Activated CD8-positive, alpha-beta T cell treated with anti-CD3 and anti-CD28 coated beads for 36 hours (primary cell): ENCODE measurements around the gene PHF11. TPM values are rescaled to one million over a fixed set of nuclear protein-coding genes. Genes with fewer than 3 reads are reported as not detected.

Experiments used
- ATAC-seq: fragments of 200-7000 bp; cut with Tn5 transposase; one replicate; pipeline ENCODE4 v1.10.0; 2021; ENCODE audit warnings: mild to moderate bottlenecking, moderate library complexity
- CTCF ChIA-PET: fragments of 350-600 bp; sonication (Branson Sonifier 250); formaldehyde crosslinking; loops from one replicate; lab custom pipeline; 2021; ENCODE audit warnings: antibody characterized with exemption; lab: Charles Lee
- POLR2A ChIA-PET: fragments of 350-600 bp; sonication (Branson Sonifier 250); formaldehyde crosslinking; loops from one replicate; lab custom pipeline; 2021; ENCODE audit warnings: antibody characterized with exemption; lab: Charles Lee
- DNase-seq: peaks from one replicate; pipeline ENCODE4 v3.0.0-alpha.2; 2020
- H3K27ac Mint-ChIP-seq: one replicate; pipeline ENCODE4 v1.8.0; 2021; ENCODE audit warnings: mild to moderate bottlenecking, mixed read lengths
- H3K27me3 Mint-ChIP-seq: one replicate; pipeline ENCODE4 v1.8.0; 2021; ENCODE audit warnings: mixed read lengths
- H3K36me3 Mint-ChIP-seq: one replicate; pipeline ENCODE4 v1.8.0; 2021; ENCODE audit warnings: low read depth, mixed read lengths
- H3K4me1 Mint-ChIP-seq: one replicate; pipeline ENCODE4 v1.8.0; 2021; ENCODE audit warnings: low read depth, mixed read lengths
- H3K4me3 Mint-ChIP-seq: one replicate; pipeline ENCODE4 v1.8.0; 2021; ENCODE audit warnings: mild to moderate bottlenecking, moderate library complexity, mixed read lengths
- H3K9me3 Mint-ChIP-seq: one replicate; pipeline ENCODE4 v1.8.0; 2021; ENCODE audit warnings: mixed read lengths
- intact Hi-C: fragments of 100-400 bp; cut with micrococcal nuclease; formaldehyde crosslinking; loops from one replicate; pipeline ENCODE4 v1.10.0; 2022
- total RNA-seq, 2 experiments: library from RNA; stranded (reverse); gene quantifications; one replicate each; pipeline ENCODE4 v1.2.3, GENCODE V29; 2021
- TF ChIP-seq, protein P1 (sequence below): fragments of 200-600 bp; IDR thresholded peaks from one replicate; pipeline ENCODE4 v1.8.0; 2022; ENCODE audit warnings: antibody characterized with exemption, mild to moderate bottlenecking

PHF11 gene
- total RNA-seq, 2 experiments from 2014 or later, result 59.3 to 62.6 TPM

DNA sequence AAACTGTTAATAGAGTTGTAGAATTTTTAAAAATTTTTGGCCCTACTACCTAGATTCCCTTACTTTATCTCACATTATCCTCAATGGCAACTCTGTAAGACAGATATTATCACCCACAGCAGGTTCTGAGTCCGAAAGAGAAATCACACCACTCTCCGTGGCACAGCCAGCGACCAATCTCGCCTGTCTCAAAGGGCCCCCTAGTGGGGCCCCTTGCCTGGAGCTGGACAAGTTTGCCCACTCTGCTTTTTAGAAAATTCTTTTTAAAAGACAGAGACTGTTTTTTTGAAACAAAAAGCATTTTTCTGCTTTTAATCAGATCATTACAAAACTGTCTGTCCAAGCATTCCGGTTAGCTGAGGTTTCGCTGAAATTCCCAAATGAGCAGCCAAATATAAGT is 21.7 kb downstream of the PHF11 start:
- ATAC-seq (no peak), DNase-seq (no peak)
- Mint-ChIP-seq H3K27ac (no peak overlapping the region), H3K4me3 (no peak overlapping the region), H3K4me1 (no peaks in the 10 kb centered on the region), H3K36me3 (peaks cover 27% of the 10 kb centered on the region), H3K9me3 (no peaks in the 10 kb centered on the region), H3K27me3 (no peaks in the 10 kb centered on the region)
- CTCF ChIA-PET, result interaction anchor here (0.7 to 1.2 kb wide), 3 partner anchors 10 to 50 kb away, joined by 3 read pairs; no protein-coding TSS in a partner anchor
- POLR2A ChIA-PET, result no interaction called here
- intact Hi-C loops, result no loop called here
- TF ChIP-seq, protein P1, sequence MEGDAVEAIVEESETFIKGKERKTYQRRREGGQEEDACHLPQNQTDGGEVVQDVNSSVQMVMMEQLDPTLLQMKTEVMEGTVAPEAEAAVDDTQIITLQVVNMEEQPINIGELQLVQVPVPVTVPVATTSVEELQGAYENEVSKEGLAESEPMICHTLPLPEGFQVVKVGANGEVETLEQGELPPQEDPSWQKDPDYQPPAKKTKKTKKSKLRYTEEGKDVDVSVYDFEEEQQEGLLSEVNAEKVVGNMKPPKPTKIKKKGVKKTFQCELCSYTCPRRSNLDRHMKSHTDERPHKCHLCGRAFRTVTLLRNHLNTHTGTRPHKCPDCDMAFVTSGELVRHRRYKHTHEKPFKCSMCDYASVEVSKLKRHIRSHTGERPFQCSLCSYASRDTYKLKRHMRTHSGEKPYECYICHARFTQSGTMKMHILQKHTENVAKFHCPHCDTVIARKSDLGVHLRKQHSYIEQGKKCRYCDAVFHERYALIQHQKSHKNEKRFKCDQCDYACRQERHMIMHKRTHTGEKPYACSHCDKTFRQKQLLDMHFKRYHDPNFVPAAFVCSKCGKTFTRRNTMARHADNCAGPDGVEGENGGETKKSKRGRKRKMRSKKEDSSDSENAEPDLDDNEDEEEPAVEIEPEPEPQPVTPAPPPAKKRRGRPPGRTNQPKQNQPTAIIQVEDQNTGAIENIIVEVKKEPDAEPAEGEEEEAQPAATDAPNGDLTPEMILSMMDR, result no peak

GRCh38 chr13:49521224-49521623 is 25.5 kb downstream of the PHF11 start:
- Mint-ChIP-seq H3K36me3 (peaks cover 12% of the 10 kb centered on the region), H3K27ac (no peak overlapping the region), H3K9me3 (no peaks in the 10 kb centered on the region), H3K27me3 (no peaks in the 10 kb centered on the region), H3K4me3 (no peak overlapping the region), H3K4me1 (peaks cover 3% of the 10 kb centered on the region)
- DNase-seq, result no peak
- CTCF ChIA-PET, result interaction anchor here (1.5 kb wide), 1 partner anchor 85 kb away, joined by 6 read pairs; no protein-coding TSS in a partner anchor
- ATAC-seq, result no peak
- TF ChIP-seq, protein P1, result no peak
- intact Hi-C loops, result no loop called here
- POLR2A ChIA-PET, result no interaction called here

DNA sequence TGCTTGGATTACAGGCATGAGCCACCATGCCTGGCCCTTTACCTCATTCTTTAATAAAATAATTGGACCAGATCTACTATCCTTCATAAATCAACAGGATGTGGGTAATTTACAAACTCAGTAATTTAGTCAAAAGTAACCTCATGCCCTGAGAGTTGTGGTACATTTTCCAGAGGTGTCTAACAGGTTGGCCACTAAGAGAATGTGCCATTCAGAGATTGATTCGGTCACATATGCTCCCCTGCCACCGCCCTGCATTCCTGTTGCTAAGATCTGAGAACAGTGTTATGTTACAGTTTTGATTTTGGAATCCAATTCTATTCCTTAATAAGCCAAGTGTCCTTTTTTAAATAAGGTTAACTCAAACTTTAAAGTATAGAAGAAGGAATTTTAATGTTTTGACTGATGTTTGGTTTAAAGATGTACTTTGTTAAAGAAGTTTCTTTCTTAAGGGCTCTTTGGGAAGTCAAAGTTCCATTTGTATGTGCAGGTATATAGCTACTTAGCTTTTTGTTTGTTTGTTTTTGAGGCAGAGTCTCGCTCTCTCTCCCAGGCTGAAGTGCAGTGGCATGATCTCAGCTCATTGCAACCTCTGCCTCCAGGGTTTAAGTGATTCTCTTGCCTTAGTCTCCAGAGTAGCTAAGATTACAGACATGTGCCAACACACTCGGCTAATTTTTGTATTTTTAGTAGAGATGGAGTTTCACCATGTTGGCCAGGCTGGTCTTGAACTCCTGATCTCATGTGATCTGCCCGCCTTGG is 29.2 kb downstream of the PHF11 start:
- DNase-seq (no peak), ATAC-seq (peak; percentile 30)
- ChIA-PET CTCF (interaction anchor here (1.2 to 1.7 kb wide), 2 partner anchors 13 to 82 kb away, joined by 3 to 4 read pairs; no protein-coding TSS in a partner anchor), POLR2A (interaction anchor here (0.9 kb wide), 1 partner anchor 10 kb away, joined by 3 read pairs; no protein-coding TSS in a partner anchor)
- intact Hi-C loops, result no loop called here
- Mint-ChIP-seq H3K9me3 (no peaks in the 10 kb centered on the region), H3K4me3 (no peak overlapping the region), H3K27ac (no peak overlapping the region), H3K4me1 (peaks cover 3% of the 10 kb centered on the region), H3K27me3 (no peaks in the 10 kb centered on the region), H3K36me3 (peaks cover 21% of the 10 kb centered on the region)
- TF ChIP-seq, protein P1, result no peak

GRCh38 chr13:49527123-49527522 is 31.4 kb downstream of the PHF11 start:
- no peak overlapping the region for H3K4me3 Mint-ChIP-seq
- H3K9me3 Mint-ChIP-seq, result no peaks in the 10 kb centered on the region
- H3K4me1 Mint-ChIP-seq, result peaks cover 11% of the 10 kb centered on the region
- ChIA-PET POLR2A (no interaction called here), CTCF (no interaction called here)
- no peak for DNase-seq
- H3K36me3 Mint-ChIP-seq, result peaks cover 25% of the 10 kb centered on the region
- peak overlapping the region; percentile 20 for H3K27ac Mint-ChIP-seq
- no peaks in the 10 kb centered on the region for H3K27me3 Mint-ChIP-seq
- no peak for ATAC-seq
- intact Hi-C loops, result no loop called here
- TF ChIP-seq, protein P1, result no peak

DNA sequence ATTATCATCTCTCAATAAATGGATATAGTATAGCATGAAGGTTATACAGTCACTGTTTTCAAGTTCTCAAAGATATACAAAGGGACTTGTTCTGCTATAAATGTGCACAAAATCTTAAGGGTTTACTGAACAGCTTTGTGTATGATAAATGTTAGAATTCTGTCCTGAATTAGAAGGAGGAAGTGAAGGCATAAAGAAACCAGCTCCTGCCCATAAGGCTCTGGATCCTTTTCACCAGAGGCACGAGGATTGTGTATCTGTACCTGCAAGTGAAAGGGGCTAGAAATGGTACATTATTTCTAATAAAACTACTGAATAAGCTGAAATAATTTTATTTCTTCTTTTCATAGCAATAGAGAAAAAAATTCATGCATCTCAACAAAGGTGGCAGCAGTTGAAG is 32.4 kb downstream of the PHF11 start:
- no peak overlapping the region for H3K4me3 Mint-ChIP-seq
- peaks cover 11% of the 10 kb centered on the region for H3K4me1 Mint-ChIP-seq
- ATAC-seq, result no peak
- H3K27me3 Mint-ChIP-seq, result no peaks in the 10 kb centered on the region
- H3K27ac Mint-ChIP-seq, result no peak overlapping the region
- no peaks in the 10 kb centered on the region for H3K9me3 Mint-ChIP-seq
- intact Hi-C loops, result no loop called here
- peaks cover 25% of the 10 kb centered on the region for H3K36me3 Mint-ChIP-seq
- CTCF ChIA-PET, result interaction anchor here (1.1 kb wide), 1 partner anchor 9 kb away, joined by 3 read pairs; no protein-coding TSS in a partner anchor
- POLR2A ChIA-PET, result interaction anchor here (1.2 kb wide), 1 partner anchor 83 kb away, joined by 3 read pairs; no protein-coding TSS in a partner anchor
- no peak for DNase-seq
- TF ChIP-seq, protein P1, result no peak
